A549 (cell line): ENCODE data around the gene OR10T2. TPM values are rescaled to one million over a fixed set of nuclear protein-coding genes. Genes with fewer than 3 reads are reported as not detected.
"Not testable (repeated sequence)": the region's sequence is repeated elsewhere in the genome, so short reads cannot be mapped to it uniquely, and the experiment has no call there.

ENCODE experiments used
- ATAC-seq, 2 experiments: fragments of 200-7000 bp in 1 of 2; fragments of >200 bp in 1 of 2; cut with Nextera tagmentation in 1 of 2; cut with Tn5 transposase in 1 of 2; 3 replicates each; pipeline versions ENCODE4 v1.8.0 to v1.9.1; 2018 to 2020; ENCODE audit warnings: mild to moderate bottlenecking in 1 of 2, moderate library complexity in 1 of 2
- CTCF ChIA-PET: fragments of 300-600 bp; sonication (Branson Sonifier 250); formaldehyde crosslinking; extraction: SDS; loops from one replicate; lab custom pipeline; 2021; ENCODE audit warnings: antibody characterized with exemption, inconsistent platforms; lab: Yijun Ruan, JAX
- POLR2A ChIA-PET: fragments of 350-600 bp; formaldehyde crosslinking; extraction: SDS; loops from one replicate; lab custom pipeline; 2021; ENCODE audit warnings: antibody characterized with exemption, inconsistent platforms; lab: Yijun Ruan, JAX
- DNase-seq, 2 experiments: peaks; one replicate each; pipeline versions ENCODE4 v3.0.0 to v3.0.0-alpha.2; 2011 to 2016; ENCODE audit warnings: low read depth in 1 of 2, low spot score in 1 of 2
- FAIRE-seq: peaks from 2 replicates; lab custom pipeline; 2011; peaks lifted over from hg19 to GRCh38; lab: Jason Lieb, UNC
- H3K27ac ChIP-seq, 2 experiments: fragments of >200 bp; sonication (Bioruptor Twin); formaldehyde crosslinking; 3 replicates each; pipeline ENCODE4 v1.5.1; 2016 to 2017
- H3K4me1 ChIP-seq: fragments of >200 bp; sonication (Bioruptor Twin); formaldehyde crosslinking; 3 replicates; pipeline ENCODE4 v1.6.1; 2016
- H3K4me2 ChIP-seq: fragments of >200 bp; sonication (Bioruptor Twin); formaldehyde crosslinking; 3 replicates; pipeline ENCODE4 v1.6.1; 2016
- H3K4me3 ChIP-seq: fragments of >200 bp; sonication (Bioruptor Twin); formaldehyde crosslinking; 3 replicates; pipeline ENCODE4 v1.5.1; 2016
- H3K9me3 ChIP-seq: fragments of >200 bp; sonication (Bioruptor Twin); formaldehyde crosslinking; 3 replicates; pipeline ENCODE4 v1.6.1; 2016
- E2F6 ChIP-seq: IDR thresholded peaks from 2 replicates; pipeline ENCODE4 v1.6.1; 2012; ENCODE audit warnings: low read depth, borderline replicate concordance
- EHMT2 ChIP-seq: fragments of 200-600 bp; sonication (generic); IDR thresholded peaks from 2 replicates; pipeline ENCODE4 v1.6.1; 2016; ENCODE audit warnings: antibody characterized with exemption, low read depth, mild to moderate bottlenecking, moderate library complexity
- ESRRA ChIP-seq: fragments of 150-350 bp; IDR thresholded peaks from 2 replicates; pipeline ENCODE4 v1.6.1; 2014; ENCODE audit warnings: mild to moderate bottlenecking, low read length, borderline replicate concordance
- HMGXB4 ChIP-seq: fragments of 250-450 bp; sonication (Bioruptor Pico); IDR thresholded peaks from 2 replicates; pipeline ENCODE4 v1.5.0; 2021; ENCODE audit warnings: mild to moderate bottlenecking, moderate library complexity, borderline replicate concordance
- HOXA7 ChIP-seq: fragments of 250-450 bp; sonication (Bioruptor Pico); IDR thresholded peaks from 2 replicates; pipeline ENCODE4 v1.5.0; 2020; ENCODE audit warnings: mild to moderate bottlenecking, moderate library complexity
- HOXB5 ChIP-seq: fragments of 250-450 bp; sonication (Bioruptor Pico); IDR thresholded peaks from 2 replicates; pipeline ENCODE4 v1.5.0; 2020; ENCODE audit warnings: mild to moderate bottlenecking, moderate library complexity
- JUN ChIP-seq, 2 experiments: fragments of >200 bp; sonication (Bioruptor Twin); formaldehyde crosslinking; IDR thresholded peaks; 2 replicates in 1 of 2; 3 replicates in 1 of 2; pipeline ENCODE4 v1.6.1; 2016 to 2017
- JUNB ChIP-seq: fragments of >200 bp; sonication (Bioruptor Twin); formaldehyde crosslinking; IDR thresholded peaks from 2 replicates; pipeline ENCODE4 v1.6.1; 2016
- NFE2L2 ChIP-seq: fragments of 150-350 bp; conservative IDR thresholded peaks from 2 replicates; pipeline ENCODE4 v1.6.1; 2014; ENCODE audit warnings: low read length
- NPAS2 ChIP-seq: fragments of 250-450 bp; sonication (Bioruptor Pico); IDR thresholded peaks from 2 replicates; pipeline ENCODE4 v1.8.0; 2022; ENCODE audit warnings: mild to moderate bottlenecking, moderate library complexity, borderline replicate concordance
- PHF8 ChIP-seq: fragments of 200-600 bp; sonication (generic); IDR thresholded peaks from 2 replicates; pipeline ENCODE4 v1.6.1; 2016; ENCODE audit warnings: low read depth, mild to moderate bottlenecking, antibody characterized with exemption, moderate library complexity, borderline replicate concordance
- POLR2A ChIP-seq: IDR thresholded peaks from 2 replicates; pipeline ENCODE4 v1.6.1; 2012; ENCODE audit warnings: mild to moderate bottlenecking, low read length
- POLR2AphosphoS2 ChIP-seq: conservative IDR thresholded peaks from 2 replicates; pipeline ENCODE4 v1.6.1; 2012; ENCODE audit warnings: low read length, improper control_type of control experiment, inconsistent platforms
- RARB ChIP-seq: fragments of 250-450 bp; sonication (Bioruptor Pico); IDR thresholded peaks from 2 replicates; pipeline ENCODE4 v1.8.0; 2021; ENCODE audit warnings: mild to moderate bottlenecking, moderate library complexity
- REST ChIP-seq: fragments of 200-600 bp; sonication (generic); IDR thresholded peaks from 2 replicates; pipeline ENCODE4 v1.6.1; 2016; ENCODE audit warnings: antibody characterized with exemption, mild to moderate bottlenecking, moderate library complexity
- SMC3 ChIP-seq: fragments of >200 bp; sonication (Bioruptor Twin); formaldehyde crosslinking; IDR thresholded peaks from 3 replicates; pipeline ENCODE4 v1.6.1; 2018; ENCODE audit warnings: inconsistent platforms
- TFCP2L1 ChIP-seq: fragments of 250-450 bp; sonication (Bioruptor Pico); IDR thresholded peaks from 2 replicates; pipeline ENCODE4 v1.5.0; 2021; ENCODE audit warnings: mild to moderate bottlenecking
- TP53 ChIP-seq: fragments of 250-450 bp; sonication (Bioruptor Pico); IDR thresholded peaks from 2 replicates; pipeline ENCODE4 v1.5.0; 2021; ENCODE audit warnings: mild to moderate bottlenecking, moderate library complexity
- ZNF302 ChIP-seq: fragments of 250-450 bp; sonication (Bioruptor Pico); IDR thresholded peaks from 2 replicates; pipeline ENCODE4 v1.9.0; 2021; ENCODE audit warnings: inconsistent platforms, mild to moderate bottlenecking, moderate library complexity
- ZSCAN20 ChIP-seq: fragments of 250-450 bp; sonication (Bioruptor Pico); IDR thresholded peaks from 2 replicates; pipeline ENCODE4 v1.8.0; 2022; ENCODE audit warnings: mild to moderate bottlenecking, moderate library complexity
- WGBS: methylation state at CpG from one replicate; pipeline ENCODE4 v1.1.6; 2017; ENCODE audit errors: missing lambda C conversion rate; 5-methylcytosine and 5-hydroxymethylcytosine counted together
- polyA plus RNA-seq, 4 experiments: library from polyadenylated mRNA; depleted of rRNA in 3 of 4; stranded (reverse); fragments of >200 nt; fragmentation: RNase III in 1 of 4; extraction: RNeasy Plus Mini Kit Qiagen cat#74134 plus additional on column Dnase treatment in 1 of 4; gene quantifications; 2 replicates in 3 of 4; 3 replicates in 1 of 4; pipeline ENCODE4 v1.2.3, GENCODE V29; 2011 to 2017

The OR10T2 gene
- polyA plus RNA-seq, 2 of the 4 experiments (the other 2 are of a cell fraction), result not detected

GRCh38 chr1:158390331-158390730, 8.9 kb downstream of the OR10T2 start:
- FAIRE-seq, result no peak
- no peak for ATAC-seq
- WGBS, result 0% methylated on average over 1 of the region's 1 CpG
- TF ChIP-seq ESRRA (no peak), JUNB (no peak), HMGXB4 (no peak), E2F6 (no peak), POLR2A (no peak), POLR2AphosphoS2 (no peak), JUN (IDR thresholded peaks at IDR 0.05) (no peak), ZNF302 (CRISPR knock-in tag) (no peak)
- H3K27ac ChIP-seq, result no peak overlapping the region
- H3K9me3 ChIP-seq, result no peaks in the 10 kb centered on the region
- H3K4me2 ChIP-seq, result no peak overlapping the region
- ChIA-PET CTCF (no interaction called here), POLR2A (no interaction called here)
- no peaks in the 10 kb centered on the region for H3K4me1 ChIP-seq
- DNase-seq, result no peak
- H3K4me3 ChIP-seq, result no peak overlapping the region

GRCh38 chr1:158374860-158375259, 24.4 kb downstream of the OR10T2 start:
- 0% methylated on average over 1 of the region's 1 CpG for WGBS
- ChIA-PET POLR2A (no interaction called here), CTCF (no interaction called here)
- no peak for DNase-seq
- H3K4me2 ChIP-seq, result no peak overlapping the region
- no peak for FAIRE-seq
- H3K4me3 ChIP-seq, result no peak overlapping the region
- H3K27ac ChIP-seq, result no peak overlapping the region
- H3K4me1 ChIP-seq, result no peaks in the 10 kb centered on the region
- no peaks in the 10 kb centered on the region; the same call in 2 of the 3 replicates for H3K9me3 ChIP-seq
- no peak for TF ChIP-seq REST
- ATAC-seq, result no peak

- ATAC-seq, H3K4me3 ChIP-seq, POLR2A ChIA-PET, H3K9me3 ChIP-seq, H3K4me1 ChIP-seq, H3K4me2 ChIP-seq, H3K27ac ChIP-seq, FAIRE-seq, DNase-seq, CTCF ChIA-PET: not testable (repeated sequence)
- 45% methylated on average over 9 of the region's 25 CpGs for WGBS
Measured at GRCh38 chr1:158374101-158374500, 25.2 kb downstream of the OR10T2 start.

DNA sequence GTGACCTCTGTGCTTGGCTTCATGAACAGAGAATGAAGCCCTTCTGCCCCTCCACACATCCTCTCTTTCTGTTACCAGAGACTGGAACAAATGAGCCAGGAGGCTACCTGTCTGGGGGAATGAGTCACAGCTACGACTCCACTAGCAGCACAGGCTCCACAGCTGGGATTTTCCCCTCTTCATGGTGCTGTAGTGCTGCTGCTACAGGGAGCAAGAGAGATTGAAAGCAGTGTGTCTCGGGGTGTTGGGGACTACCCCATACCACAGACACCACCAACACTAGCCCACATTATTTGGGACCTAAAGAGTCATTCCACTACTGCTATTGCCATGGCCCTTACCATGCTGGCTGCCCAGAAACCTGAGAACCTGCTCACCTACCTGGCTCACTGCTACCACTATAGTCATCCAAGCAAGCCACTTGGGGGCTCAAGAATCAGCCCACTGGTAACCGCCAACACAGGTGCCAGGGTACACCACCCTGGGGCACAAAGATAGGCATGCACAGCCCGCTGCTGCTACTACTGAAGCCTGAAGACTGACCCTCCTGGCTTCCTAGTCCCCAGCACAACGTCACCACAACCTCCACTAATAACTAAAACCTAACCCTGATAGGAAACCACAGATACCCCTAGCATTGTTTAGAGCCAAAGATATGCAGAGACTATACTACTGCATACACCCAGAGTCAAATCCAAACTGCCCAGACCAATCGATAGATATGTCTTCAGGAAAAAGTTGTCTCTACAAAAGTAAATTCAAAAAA, 27.9 kb downstream of the OR10T2 start:
- Histone ChIP-seq H3K27ac (no peak overlapping the region), H3K4me3 (no peak overlapping the region), H3K4me1 (no peaks in the 10 kb centered on the region), H3K9me3 (no peaks in the 10 kb centered on the region; the same call in 2 of the 3 replicates), H3K4me2 (no peak overlapping the region)
- ATAC-seq (no peak), FAIRE-seq (no peak), DNase-seq (no peak)
- ChIA-PET CTCF (no interaction called here), POLR2A (no interaction called here)
- 0% methylated on average over 5 of the region's 6 CpGs for WGBS
- TF ChIP-seq NFE2L2, result no peak
- no peak for TF ChIP-seq HMGXB4
- TF ChIP-seq HOXA7 (CRISPR knock-in tag), result no peak
- no peak for TF ChIP-seq HOXB5 (CRISPR knock-in tag)
- no peak for TF ChIP-seq TP53 (CRISPR knock-in tag)
- no peak for TF ChIP-seq NPAS2 (CRISPR knock-in tag)
- TF ChIP-seq ZSCAN20 (CRISPR knock-in tag), result no peak
- TF ChIP-seq SMC3, result no peak
- no peak for TF ChIP-seq EHMT2
- no peak for TF ChIP-seq ZNF302 (CRISPR knock-in tag)
- no peak for TF ChIP-seq PHF8
- TF ChIP-seq RARB (CRISPR knock-in tag), result no peak
- no peak for TF ChIP-seq TFCP2L1 (CRISPR knock-in tag)
